Measurements from ENCODE around the gene APCDD1. TPM values are rescaled to one million over a fixed set of nuclear protein-coding genes. Genes with fewer than 3 reads are reported as not detected.

Gene APCDD1
- total and polyA plus RNA-seq, 2 of the 8 experiments (the other 6 are each of a cell fraction or from before 2014, with no cell fraction given): 2.6 to 3.6 TPM

DNA sequence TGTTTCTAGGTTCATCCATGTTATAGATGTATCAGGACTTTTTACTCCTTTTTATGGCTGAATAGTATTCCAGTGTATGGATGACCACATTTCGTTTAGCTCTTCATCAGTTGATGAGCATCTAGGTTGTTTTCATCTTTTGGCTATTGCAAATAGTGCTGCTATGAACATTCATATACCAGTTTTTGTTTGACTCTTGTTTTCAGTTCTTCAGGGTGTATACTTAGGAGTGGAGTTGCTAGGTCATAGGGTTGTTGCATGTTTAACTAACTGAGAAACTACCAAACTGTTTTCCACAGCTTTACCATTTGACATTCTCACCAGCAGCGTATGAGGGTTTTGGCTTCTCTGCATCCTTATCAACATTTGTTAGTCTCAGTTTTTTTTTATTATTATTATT is 45.6 kb downstream of the APCDD1 start:
- H4K8ac ChIP-seq (ENCODE audit: extremely low read depth, insufficient read depth, low read length): no peak overlapping the region
- FAIRE-seq (no peak), DNase-seq (ENCODE audit: low read depth in 1 of 2, low spot score in 2 of 2) (no peak)
- no peaks in the 10 kb centered on the region for H4K20me1 ChIP-seq (replicated peaks in 1 of 2; ENCODE audit: control insufficient read depth in 1 of 2, insufficient read depth in 2 of 2, low read length in 2 of 2)
- no peaks in the 10 kb centered on the region for H3K23me2 ChIP-seq (ENCODE audit: low read depth, low read length)
- ChIA-PET POLR2A (ENCODE audit: partially characterized antibody) (no interaction called here), CTCF (ENCODE audit: partially characterized antibody) (interaction anchor here (0.6 to 1.4 kb wide), 3 partner anchors 49 to 853 kb away, joined by 3 read pairs; no protein-coding TSS in a partner anchor)
- no peak overlapping the region for H3K27ac ChIP-seq (ENCODE audit: low read depth, low read length)
- H3K9me3 ChIP-seq (ENCODE audit: insufficient read depth in 2 of 2, low read depth in 1 of 2, low read length in 1 of 2): peaks cover 2 to 3% of the 10 kb centered on the region in 2 experiments
- H3K4ac ChIP-seq (replicated peaks; ENCODE audit: insufficient read length, low read depth, low read length): no peak overlapping the region
- H3K23ac ChIP-seq (ENCODE audit: insufficient read length): no peak overlapping the region
- H3K4me1 ChIP-seq (replicated peaks in 1 of 4; ENCODE audit: control insufficient read depth in 3 of 4, insufficient read depth in 4 of 4, low read length in 3 of 4): no peaks in the 10 kb centered on the region
- H3K9ac ChIP-seq (replicated peaks in 1 of 4; ENCODE audit: extremely low read depth in 1 of 4, low read depth in 3 of 4, low read length in 3 of 4): no peak overlapping the region
- H2AFZ ChIP-seq (ENCODE audit: low read length): no peak overlapping the region
- H3K18ac ChIP-seq (ENCODE audit: extremely low read depth, low read length): no peak overlapping the region
- H2BK5ac ChIP-seq (ENCODE audit: low read depth, low read length): no peak overlapping the region
- H4K5ac ChIP-seq (ENCODE audit: insufficient read length, low read depth, low read length): no peak overlapping the region
- H3K14ac ChIP-seq (ENCODE audit: insufficient read length): no peak overlapping the region
- no peak overlapping the region for H3K4me2 ChIP-seq (ENCODE audit: insufficient read depth in 1 of 2, low read depth in 2 of 2, low read length in 2 of 2)
- H3K79me2 ChIP-seq (ENCODE audit: control insufficient read depth in 1 of 2, insufficient read depth in 2 of 2, low read length in 2 of 2): no peaks in the 10 kb centered on the region
- H2BK120ac ChIP-seq (replicated peaks; ENCODE audit: low read depth, low read length): no peak overlapping the region
- H3K4me3 ChIP-seq (ENCODE audit: extremely low read depth in 1 of 4, insufficient read depth in 2 of 4, low read depth in 3 of 4, low read length in 4 of 4): no peak overlapping the region
- H3K36me3 ChIP-seq (ENCODE audit: control insufficient read depth in 2 of 4, insufficient read depth in 4 of 4, low read length in 3 of 4): no peaks in the 10 kb centered on the region
- no peak overlapping the region for H2BK20ac ChIP-seq (ENCODE audit: low read length)
- H3K27me3 ChIP-seq (replicated peaks in 1 of 4; ENCODE audit: control insufficient read depth in 3 of 4, extremely low read depth in 1 of 4, insufficient read depth in 3 of 4, low read length in 3 of 4): no peaks in the 10 kb centered on the region
- H2BK15ac ChIP-seq (ENCODE audit: low read length): no peak overlapping the region
- H2AK5ac ChIP-seq (ENCODE audit: low read depth, low read length): no peak overlapping the region
- no peak overlapping the region for H3K56ac ChIP-seq (replicated peaks; ENCODE audit: insufficient read length, low read depth, low read length)
- 64% methylated on average over 2 of the region's 2 CpGs; no CpG with 5 or more reads in 1 of the 2 experiments for WGBS, 2 experiments (ENCODE audit: extremely low coverage in 1 of 2, insufficient coverage in 1 of 2, insufficient read length in 1 of 2, insufficient replicate concordance in 2 of 2, low coverage in 1 of 2, low lambda C conversion rate in 2 of 2, missing lambda C conversion rate in 1 of 2)
- H2BK12ac ChIP-seq (ENCODE audit: low read depth, low read length): no peak overlapping the region
- no peak overlapping the region for H4K91ac ChIP-seq (replicated peaks; ENCODE audit: insufficient read length, low read length)
- H3K79me1 ChIP-seq (ENCODE audit: low read depth, low read length): no peaks in the 10 kb centered on the region
- TF ChIP-seq TAF1 (IDR thresholded peaks at IDR 0.05; ENCODE audit: low read depth, low read length) (no peak), CTBP2 (IDR thresholded peaks at IDR 0.05; ENCODE audit: borderline replicate concordance, insufficient read depth, insufficient read length, low read length) (no peak), CBX5 (IDR thresholded peaks at IDR 0.05; ENCODE audit: low read depth, low read length) (no peak), RFX5 (IDR thresholded peaks at IDR 0.05; ENCODE audit: borderline replicate concordance, low read depth, low read length) (no peak), CHD2 (IDR thresholded peaks at IDR 0.05; ENCODE audit: low read length) (no peak), NRF1 (IDR thresholded peaks at IDR 0.05; ENCODE audit: low read depth, low read length) (no peak), CEBPB (IDR thresholded peaks at IDR 0.05; ENCODE audit: low read depth, low read length) (no peak), TBP (IDR thresholded peaks at IDR 0.05; ENCODE audit: low read depth, low read length) (no peak), SP4 (IDR thresholded peaks at IDR 0.05; ENCODE audit: low read length) (no peak), TAF7 (optimal IDR thresholded peaks at IDR 0.05; ENCODE audit: borderline replicate concordance, low read depth, low read length) (no peak), HDAC2 (IDR thresholded peaks at IDR 0.05; ENCODE audit: borderline replicate concordance in 1 of 2, low read depth in 2 of 2, low read length in 2 of 2) (no peak)
- TF ChIP-seq, protein P1, sequence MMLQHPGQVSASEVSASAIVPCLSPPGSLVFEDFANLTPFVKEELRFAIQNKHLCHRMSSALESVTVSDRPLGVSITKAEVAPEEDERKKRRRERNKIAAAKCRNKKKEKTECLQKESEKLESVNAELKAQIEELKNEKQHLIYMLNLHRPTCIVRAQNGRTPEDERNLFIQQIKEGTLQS (IDR thresholded peaks at IDR 0.05; ENCODE audit: insufficient read depth, low read depth, low read length): no peak
- TF ChIP-seq, protein P2, sequence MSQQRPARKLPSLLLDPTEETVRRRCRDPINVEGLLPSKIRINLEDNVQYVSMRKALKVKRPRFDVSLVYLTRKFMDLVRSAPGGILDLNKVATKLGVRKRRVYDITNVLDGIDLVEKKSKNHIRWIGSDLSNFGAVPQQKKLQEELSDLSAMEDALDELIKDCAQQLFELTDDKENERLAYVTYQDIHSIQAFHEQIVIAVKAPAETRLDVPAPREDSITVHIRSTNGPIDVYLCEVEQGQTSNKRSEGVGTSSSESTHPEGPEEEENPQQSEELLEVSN (IDR thresholded peaks at IDR 0.05): no peak

All from H1 (cell line).